HepG2 (cell line): ENCODE data around the gene ADAMTS17. TPM values are rescaled to one million over a fixed set of nuclear protein-coding genes. Genes with fewer than 3 reads are reported as not detected.

Experiments
- ARID2 ChIP-seq: sonication (generic); formaldehyde crosslinking; IDR thresholded peaks from 2 replicates; pipeline ENCODE4 v1.8.1; 2022; ENCODE audit warnings: mild to moderate bottlenecking, missing genetic modification reagents, borderline replicate concordance
- ATAD3A ChIP-seq: sonication (generic); formaldehyde crosslinking; IDR thresholded peaks from 2 replicates; pipeline ENCODE4 v1.4.0; 2020; ENCODE audit warnings: missing genetic modification reagents
- DMAP1 ChIP-seq: IDR thresholded peaks from 2 replicates; pipeline ENCODE4 v1.6.1; 2016
- DNMT1 ChIP-seq: sonication (generic); formaldehyde crosslinking; IDR thresholded peaks from 2 replicates; pipeline ENCODE4 v1.5.1; 2020; ENCODE audit warnings: mild to moderate bottlenecking, missing genetic modification reagents
- EP300 ChIP-seq, 3 experiments: sonication (generic) in 1 of 3; formaldehyde crosslinking in 1 of 3; IDR thresholded peaks; 2 replicates each; pipeline versions ENCODE4 v1.5.1 to v1.6.1; 2011 to 2020; ENCODE audit warnings: low read depth in 2 of 3, low read length in 2 of 3, borderline replicate concordance in 1 of 3, improper control_type of control experiment in 1 of 3, mild to moderate bottlenecking in 1 of 3, missing genetic modification reagents in 1 of 3, moderate library complexity in 1 of 3
- FOSL2 ChIP-seq: sonication (generic); formaldehyde crosslinking; IDR thresholded peaks from 2 replicates; pipeline ENCODE4 v1.4.0; 2020; ENCODE audit warnings: missing genetic modification reagents
- MTA1 ChIP-seq: sonication (generic); formaldehyde crosslinking; IDR thresholded peaks from 2 replicates; pipeline ENCODE4 v1.4.0; 2020; ENCODE audit warnings: missing genetic modification reagents, mild to moderate bottlenecking, borderline replicate concordance
- NFE2L2 ChIP-seq: fragments of 150-350 bp; IDR thresholded peaks from 2 replicates; pipeline ENCODE4 v1.6.1; 2014; ENCODE audit warnings: low read length
- REPIN1 ChIP-seq: sonication (generic); formaldehyde crosslinking; IDR thresholded peaks from 2 replicates; pipeline ENCODE4 v1.8.0; 2022; ENCODE audit warnings: missing genetic modification reagents, low read depth, mild to moderate bottlenecking, borderline replicate concordance
- RORA ChIP-seq: sonication (generic); formaldehyde crosslinking; IDR thresholded peaks from 2 replicates; pipeline ENCODE4 v1.5.0; 2020; ENCODE audit warnings: mild to moderate bottlenecking, missing genetic modification reagents, moderate library complexity
- SRY ChIP-seq: sonication (generic); formaldehyde crosslinking; IDR thresholded peaks from 2 replicates; pipeline ENCODE4 v1.8.0; 2022; ENCODE audit warnings: mild to moderate bottlenecking, missing genetic modification reagents
- TEAD2 ChIP-seq: sonication (generic); formaldehyde crosslinking; IDR thresholded peaks from 2 replicates; pipeline ENCODE4 v1.9.0; 2021; ENCODE audit warnings: missing genetic modification reagents
- THYN1 ChIP-seq: sonication (generic); formaldehyde crosslinking; IDR thresholded peaks from 2 replicates; pipeline ENCODE4 v1.8.1; 2023; ENCODE audit warnings: low read depth, mild to moderate bottlenecking, moderate library complexity, missing genetic modification reagents, borderline replicate concordance
- ZFP62 ChIP-seq: sonication (generic); formaldehyde crosslinking; IDR thresholded peaks from 2 replicates; pipeline ENCODE4 v1.4.0; 2020; ENCODE audit warnings: missing genetic modification reagents
- ZNF121 ChIP-seq: sonication (generic); formaldehyde crosslinking; IDR thresholded peaks from 2 replicates; pipeline ENCODE4 v1.5.0; 2020; ENCODE audit warnings: mild to moderate bottlenecking, missing genetic modification reagents
- ZNF33B ChIP-seq: sonication (generic); formaldehyde crosslinking; IDR thresholded peaks from 2 replicates; pipeline ENCODE4 v1.5.1; 2020; ENCODE audit warnings: mild to moderate bottlenecking, missing genetic modification reagents
- ZNF577 ChIP-seq: sonication (generic); formaldehyde crosslinking; IDR thresholded peaks from 2 replicates; pipeline ENCODE4 v1.4.0; 2020; ENCODE audit warnings: mild to moderate bottlenecking, low read depth, missing genetic modification reagents, borderline replicate concordance
- ZNF768 ChIP-seq: sonication (generic); formaldehyde crosslinking; IDR thresholded peaks from 2 replicates; pipeline ENCODE4 v1.4.0; 2020; ENCODE audit warnings: missing genetic modification reagents
- ZSCAN31 ChIP-seq: sonication (generic); formaldehyde crosslinking; IDR thresholded peaks from 2 replicates; pipeline ENCODE4 v1.5.0; 2020; ENCODE audit warnings: low read depth, mild to moderate bottlenecking, missing genetic modification reagents
- polyA plus RNA-seq, 8 experiments: library from polyadenylated mRNA; depleted of rRNA in 3 of 8; stranded (reverse) in 7 of 8; unstranded in 1 of 8; fragments of >200 nt; fragmentation: Illumina TruSeq in 4 of 8; extraction: Trizol in 4 of 8; gene quantifications; 2 replicates each; pipeline versions ENCODE4 v1.2.1 to v1.2.3, GENCODE V29; 2011 to 2016; ENCODE audit warnings: low read depth in 4 of 8, missing spikeins in 1 of 8, mixed read lengths in 1 of 8; ENCODE audit not compliant: insufficient read depth in 1 of 8
- total RNA-seq, 5 experiments: library from RNA; depleted of rRNA; stranded (reverse); fragments of >200 nt; fragmentation: Illumina TruSeq; extraction: Trizol; gene quantifications; 2 replicates each; pipeline ENCODE4 v1.2.3, GENCODE V29; 2016; ENCODE audit warnings: low read depth in 1 of 5
- TF ChIP-seq, protein P1 (sequence below): IDR thresholded peaks from 2 replicates; pipeline ENCODE4 v1.6.1; 2016; ENCODE audit warnings: mild to moderate bottlenecking, missing biosample characterization, missing genetic modification reagents
- TF ChIP-seq, protein P2 (sequence below), 2 experiments: sonication (generic) in 1 of 2; formaldehyde crosslinking in 1 of 2; IDR thresholded peaks; 2 replicates each; pipeline versions ENCODE4 v1.5.1 to v1.6.1; 2011 to 2020; ENCODE audit warnings: borderline replicate concordance in 1 of 2, low read depth in 1 of 2, low read length in 1 of 2, mild to moderate bottlenecking in 1 of 2, missing genetic modification reagents in 1 of 2, moderate library complexity in 1 of 2
- TF ChIP-seq, protein P3 (sequence below): sonication (generic); formaldehyde crosslinking; IDR thresholded peaks from 2 replicates; pipeline ENCODE4 v1.4.0; 2020; ENCODE audit warnings: mild to moderate bottlenecking, low read depth, missing genetic modification reagents
- TF ChIP-seq, protein P4 (sequence below): sonication (generic); IDR thresholded peaks from 2 replicates; pipeline ENCODE4 v1.6.1; 2016; ENCODE audit warnings: low read depth, borderline replicate concordance

The ADAMTS17 gene
- total and polyA plus RNA-seq, 2 of the 13 experiments (the other 11 are each of a cell fraction or from before 2014, with no cell fraction given), result 0.02 to 0.04 TPM

DNA sequence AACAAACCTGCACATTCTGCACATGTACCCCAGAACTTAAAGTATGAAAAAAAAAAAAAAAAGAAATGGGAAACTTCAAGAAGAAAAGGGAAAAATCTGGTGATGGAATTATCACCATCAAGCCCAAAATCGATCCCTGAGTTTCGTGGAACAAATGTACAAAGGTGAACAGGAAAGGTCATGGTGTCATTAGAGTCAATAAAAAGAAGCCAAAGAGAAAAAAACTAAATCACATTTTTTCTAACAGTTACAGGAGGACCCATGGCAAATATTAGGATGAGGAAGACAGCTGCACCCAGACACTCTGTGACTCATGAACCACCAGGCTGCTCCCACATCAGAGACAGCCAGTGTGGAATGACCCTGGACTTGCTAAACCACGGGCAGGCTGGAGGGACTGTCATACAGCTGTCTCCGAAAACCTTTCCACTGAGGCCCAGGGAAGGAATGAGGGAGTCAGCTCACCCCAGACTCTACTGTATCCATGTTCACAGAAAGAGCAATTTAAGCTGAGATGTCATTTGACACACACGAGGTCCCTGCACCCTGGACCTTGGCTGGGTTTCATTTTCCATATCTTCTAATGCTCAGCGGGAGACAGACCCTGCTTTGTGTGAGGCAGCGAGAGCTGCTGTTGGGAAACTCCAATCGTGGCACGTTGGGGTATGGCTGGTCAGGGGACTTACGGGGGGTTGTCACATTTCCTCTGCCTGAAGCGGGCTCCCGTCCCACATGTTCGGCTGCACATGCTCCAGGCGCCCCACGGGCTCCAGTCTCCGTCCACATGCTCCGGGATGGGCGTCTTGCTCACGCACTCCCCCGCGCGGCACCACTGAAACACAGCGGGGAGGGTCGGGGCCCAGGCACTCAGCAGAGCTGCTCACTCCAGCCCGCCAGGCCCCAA lies 210.2 kb downstream of the ADAMTS17 start (continued):
- TF ChIP-seq TEAD2 (CRISPR knock-in tag), result 0 out of 2 replicates have a peak, but pooled peaks have one; percentile 81
- TF ChIP-seq SRY (CRISPR knock-in tag), result peak; percentile 58; the same call in 1 of the 2 replicates
- peak; percentile 70; the same call in 1 of the 2 replicates for TF ChIP-seq DMAP1 (CRISPR knock-in tag)
- TF ChIP-seq, protein P1, sequence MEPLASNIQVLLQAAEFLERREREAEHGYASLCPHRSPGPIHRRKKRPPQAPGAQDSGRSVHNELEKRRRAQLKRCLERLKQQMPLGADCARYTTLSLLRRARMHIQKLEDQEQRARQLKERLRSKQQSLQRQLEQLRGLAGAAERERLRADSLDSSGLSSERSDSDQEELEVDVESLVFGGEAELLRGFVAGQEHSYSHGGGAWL (CRISPR knock-in tag), result peak; percentile 88
- TF ChIP-seq, protein P2, sequence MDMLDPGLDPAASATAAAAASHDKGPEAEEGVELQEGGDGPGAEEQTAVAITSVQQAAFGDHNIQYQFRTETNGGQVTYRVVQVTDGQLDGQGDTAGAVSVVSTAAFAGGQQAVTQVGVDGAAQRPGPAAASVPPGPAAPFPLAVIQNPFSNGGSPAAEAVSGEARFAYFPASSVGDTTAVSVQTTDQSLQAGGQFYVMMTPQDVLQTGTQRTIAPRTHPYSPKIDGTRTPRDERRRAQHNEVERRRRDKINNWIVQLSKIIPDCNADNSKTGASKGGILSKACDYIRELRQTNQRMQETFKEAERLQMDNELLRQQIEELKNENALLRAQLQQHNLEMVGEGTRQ (IDR thresholded peaks at IDR 0.05; ENCODE audit: low read depth, low read length), result no peak
- TF ChIP-seq, protein P2 (CRISPR knock-in tag; IDR thresholded peaks at IDR 0.05; ENCODE audit: borderline replicate concordance), result no peak
- TF ChIP-seq ZNF33B (CRISPR knock-in tag), result peak; percentile 85; the same call in 1 of the 2 replicates
- TF ChIP-seq ZNF121 (CRISPR knock-in tag), result no peak
- TF ChIP-seq ARID2 (CRISPR knock-in tag), result no peak
- TF ChIP-seq REPIN1 (CRISPR knock-in tag), result peak; percentile 72; the same call in 1 of the 2 replicates
- TF ChIP-seq, protein P3, sequence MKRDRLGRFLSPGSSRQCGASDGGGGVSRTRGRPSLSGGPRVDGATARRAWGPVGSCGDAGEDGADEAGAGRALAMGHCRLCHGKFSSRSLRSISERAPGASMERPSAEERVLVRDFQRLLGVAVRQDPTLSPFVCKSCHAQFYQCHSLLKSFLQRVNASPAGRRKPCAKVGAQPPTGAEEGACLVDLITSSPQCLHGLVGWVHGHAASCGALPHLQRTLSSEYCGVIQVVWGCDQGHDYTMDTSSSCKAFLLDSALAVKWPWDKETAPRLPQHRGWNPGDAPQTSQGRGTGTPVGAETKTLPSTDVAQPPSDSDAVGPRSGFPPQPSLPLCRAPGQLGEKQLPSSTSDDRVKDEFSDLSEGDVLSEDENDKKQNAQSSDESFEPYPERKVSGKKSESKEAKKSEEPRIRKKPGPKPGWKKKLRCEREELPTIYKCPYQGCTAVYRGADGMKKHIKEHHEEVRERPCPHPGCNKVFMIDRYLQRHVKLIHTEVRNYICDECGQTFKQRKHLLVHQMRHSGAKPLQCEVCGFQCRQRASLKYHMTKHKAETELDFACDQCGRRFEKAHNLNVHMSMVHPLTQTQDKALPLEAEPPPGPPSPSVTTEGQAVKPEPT (CRISPR knock-in tag), result peak; percentile 78; the same call in 1 of the 2 replicates
- TF ChIP-seq DNMT1 (CRISPR knock-in tag), result 0 out of 2 replicates have a peak, but pooled peaks have one; percentile 60
- TF ChIP-seq ZNF768 (CRISPR knock-in tag), result peak; percentile 48; the same call in 1 of the 2 replicates
- no peak for TF ChIP-seq RORA (CRISPR knock-in tag)
- no peak for TF ChIP-seq NFE2L2
- TF ChIP-seq, protein P4, sequence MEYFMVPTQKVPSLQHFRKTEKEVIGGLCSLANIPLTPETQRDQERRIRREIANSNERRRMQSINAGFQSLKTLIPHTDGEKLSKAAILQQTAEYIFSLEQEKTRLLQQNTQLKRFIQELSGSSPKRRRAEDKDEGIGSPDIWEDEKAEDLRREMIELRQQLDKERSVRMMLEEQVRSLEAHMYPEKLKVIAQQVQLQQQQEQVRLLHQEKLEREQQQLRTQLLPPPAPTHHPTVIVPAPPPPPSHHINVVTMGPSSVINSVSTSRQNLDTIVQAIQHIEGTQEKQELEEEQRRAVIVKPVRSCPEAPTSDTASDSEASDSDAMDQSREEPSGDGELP, result no peak; the same call in 1 of the 2 replicates
- no peak for TF ChIP-seq ATAD3A (CRISPR knock-in tag)
- TF ChIP-seq ZFP62 (CRISPR knock-in tag), result no peak
- TF ChIP-seq FOSL2 (CRISPR knock-in tag), result peak; percentile 45; the same call in 1 of the 2 replicates
- no peak for TF ChIP-seq ZNF577
- TF ChIP-seq MTA1 (CRISPR knock-in tag), result 0 out of 2 replicates have a peak, but pooled peaks have one; percentile 42
- peak; percentile 56; the same call in 1 of the 2 replicates for TF ChIP-seq ZSCAN31
- no peak for TF ChIP-seq THYN1 (CRISPR knock-in tag)
- TF ChIP-seq EP300 (IDR thresholded peaks at IDR 0.05; ENCODE audit: low read depth in 2 of 2, low read length in 2 of 2), result 0 out of 4 replicates have a peak, but pooled peaks of 1 of the 2 experiments have one; percentile 9
- TF ChIP-seq EP300 (CRISPR knock-in tag; IDR thresholded peaks at IDR 0.05; ENCODE audit: borderline replicate concordance), result no peak
